Measurements from ENCODE around the gene ISG20L2.

Gene ISG20L2

DNA sequence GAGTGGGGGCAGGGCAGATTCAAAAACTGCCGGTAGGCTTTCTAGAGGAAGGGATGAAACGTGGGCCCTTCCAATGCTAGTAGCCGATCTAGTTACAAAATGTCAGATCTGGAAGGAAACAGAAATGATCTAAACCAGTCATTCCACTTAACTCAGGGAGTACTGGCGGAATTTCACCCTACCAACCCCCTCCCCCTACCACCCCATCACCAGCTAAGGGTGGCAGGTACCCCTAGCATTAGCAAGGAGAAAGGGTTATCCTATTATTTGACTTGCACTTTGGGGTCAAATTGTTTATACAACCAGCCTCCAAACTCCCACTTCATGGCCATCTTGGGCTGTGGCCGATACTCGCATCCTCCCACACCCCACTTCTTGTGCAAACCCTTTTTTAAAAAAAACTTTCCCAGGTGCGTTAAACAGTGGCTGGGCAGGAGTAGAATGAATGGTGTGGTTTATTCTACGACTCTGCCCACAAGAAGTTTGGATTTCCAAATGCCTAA lies 13.0 kb upstream of the ISG20L2 start:
- TF ChIP-seq EZH2phosphoT487 (IDR thresholded peaks at IDR 0.05; ENCODE audit: low read length) (no peak), EZH2 (optimal IDR thresholded peaks at IDR 0.05; ENCODE audit: low read depth, low read length) (no peak)
- TF ChIP-seq, protein P1, sequence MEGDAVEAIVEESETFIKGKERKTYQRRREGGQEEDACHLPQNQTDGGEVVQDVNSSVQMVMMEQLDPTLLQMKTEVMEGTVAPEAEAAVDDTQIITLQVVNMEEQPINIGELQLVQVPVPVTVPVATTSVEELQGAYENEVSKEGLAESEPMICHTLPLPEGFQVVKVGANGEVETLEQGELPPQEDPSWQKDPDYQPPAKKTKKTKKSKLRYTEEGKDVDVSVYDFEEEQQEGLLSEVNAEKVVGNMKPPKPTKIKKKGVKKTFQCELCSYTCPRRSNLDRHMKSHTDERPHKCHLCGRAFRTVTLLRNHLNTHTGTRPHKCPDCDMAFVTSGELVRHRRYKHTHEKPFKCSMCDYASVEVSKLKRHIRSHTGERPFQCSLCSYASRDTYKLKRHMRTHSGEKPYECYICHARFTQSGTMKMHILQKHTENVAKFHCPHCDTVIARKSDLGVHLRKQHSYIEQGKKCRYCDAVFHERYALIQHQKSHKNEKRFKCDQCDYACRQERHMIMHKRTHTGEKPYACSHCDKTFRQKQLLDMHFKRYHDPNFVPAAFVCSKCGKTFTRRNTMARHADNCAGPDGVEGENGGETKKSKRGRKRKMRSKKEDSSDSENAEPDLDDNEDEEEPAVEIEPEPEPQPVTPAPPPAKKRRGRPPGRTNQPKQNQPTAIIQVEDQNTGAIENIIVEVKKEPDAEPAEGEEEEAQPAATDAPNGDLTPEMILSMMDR (IDR thresholded peaks at IDR 0.05; ENCODE audit: low read length): no peak
- peaks cover 29% of the 10 kb centered on the region for H3K4me1 ChIP-seq (ENCODE audit: low read length)
- H3F3A ChIP-seq (ENCODE audit: insufficient read depth, low read length): peaks cover 56% of the 10 kb centered on the region
- H3K27me3 ChIP-seq (replicated peaks; ENCODE audit: insufficient read depth, low read length): no peaks in the 10 kb centered on the region
- H3K27ac ChIP-seq (ENCODE audit: low read length): peak overlapping the region; percentile 57
- H3K4me2 ChIP-seq (ENCODE audit: low read depth, low read length): peak overlapping the region; percentile 67
- peak overlapping the region; percentile 19; the same call in 1 of the 2 replicates for H3K9ac ChIP-seq (ENCODE audit: low read length)
- H3K4me3 ChIP-seq (ENCODE audit: low read length): peak overlapping the region; percentile 51
- no peaks in the 10 kb centered on the region for H3K36me3 ChIP-seq (replicated peaks; ENCODE audit: insufficient read depth, low read length)
- no peaks in the 10 kb centered on the region for H3K9me3 ChIP-seq (replicated peaks; ENCODE audit: insufficient read depth, low read length)
- peak; percentile 44 for DNase-seq
- 0 out of 2 replicates have a peak overlapping the region, but pooled peaks have one; percentile 5 for H2AFZ ChIP-seq (ENCODE audit: low read length)
- peaks cover 53% of the 10 kb centered on the region for H3K79me2 ChIP-seq (ENCODE audit: low read length)
- no peaks in the 10 kb centered on the region for H3K9me2 ChIP-seq (replicated peaks; ENCODE audit: insufficient read depth, low read length)
- H4K20me1 ChIP-seq (ENCODE audit: insufficient read depth, low read length): no peaks in the 10 kb centered on the region

DNA sequence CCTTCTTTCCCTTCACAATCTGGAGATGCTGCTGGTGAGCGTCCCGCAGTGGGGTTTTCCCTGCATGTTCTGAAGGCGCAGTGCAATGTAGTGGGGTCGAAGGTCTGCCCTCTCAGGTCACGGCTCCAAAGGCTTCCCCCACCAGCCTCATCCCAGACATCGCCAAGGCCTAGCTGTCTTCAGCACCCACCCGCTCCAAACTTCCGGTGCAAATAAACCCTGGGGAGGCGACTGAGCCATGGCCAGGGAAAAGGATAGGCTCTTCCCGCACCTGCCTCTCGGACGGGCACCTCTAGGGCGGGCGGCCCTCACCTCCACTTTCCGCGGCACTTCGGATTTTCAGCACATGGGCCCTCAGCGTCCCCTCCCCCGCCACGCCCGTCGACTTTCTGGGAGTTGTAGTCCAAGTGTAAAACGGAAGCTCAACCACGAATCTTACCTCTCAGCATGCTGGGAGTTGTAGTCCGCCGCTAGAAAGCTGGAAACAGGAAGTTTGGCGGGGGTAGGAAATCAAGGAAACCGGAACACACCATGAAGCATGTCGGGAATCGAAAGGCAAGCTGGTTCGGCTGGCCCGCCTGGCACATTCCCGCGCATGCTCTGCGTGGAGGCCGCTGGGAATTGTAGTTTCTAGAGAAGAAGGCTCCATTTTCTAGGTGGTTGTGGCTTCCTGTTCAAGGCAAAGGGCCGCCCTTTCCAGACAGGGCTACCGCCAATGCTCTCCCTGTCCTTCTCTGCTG lies 12.3 kb upstream of the ISG20L2 start, which contains the start of gene MRPL24:
MRPL24 (minus strand) TSS at position 348 of the 740 bp plus-strand sequence. CDS start 2,384 bp downstream, outside the sequence.
- no peaks in the 10 kb centered on the region for H3K36me3 ChIP-seq (replicated peaks; ENCODE audit: insufficient read depth, low read length)
- peak; percentile 100 for DNase-seq

DNA sequence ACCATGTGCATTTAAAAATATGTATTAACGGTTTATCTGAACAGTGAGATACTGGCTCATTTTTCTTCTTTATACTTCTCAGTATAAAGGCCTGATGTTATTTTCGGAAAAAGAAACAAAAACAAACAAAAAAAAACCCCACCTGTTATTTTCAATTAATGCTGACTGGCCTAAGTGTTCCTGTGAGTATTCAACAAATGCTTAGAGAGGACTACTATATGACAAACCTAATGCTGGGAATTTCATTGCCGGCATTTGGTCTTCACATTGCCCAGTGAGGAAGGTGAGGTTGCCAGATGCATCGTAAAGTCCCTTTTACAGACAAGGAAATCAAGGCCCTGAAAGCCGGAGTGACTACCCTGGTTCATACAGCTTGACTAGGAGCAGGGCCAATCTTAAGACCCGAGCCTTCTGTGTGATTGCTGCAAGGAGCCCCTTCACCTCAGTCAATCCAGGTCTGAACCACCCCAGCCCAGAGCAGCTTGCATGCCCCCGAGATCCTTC lies 11.7 kb upstream of the ISG20L2 start:
- TF ChIP-seq EZH2 (optimal IDR thresholded peaks at IDR 0.05; ENCODE audit: low read depth, low read length): no peak
- no peak for TF ChIP-seq EZH2phosphoT487 (IDR thresholded peaks at IDR 0.05; ENCODE audit: low read length)
- TF ChIP-seq, protein P1 (IDR thresholded peaks at IDR 0.05; ENCODE audit: low read length): no peak
- Histone ChIP-seq H2AFZ (ENCODE audit: low read length) (peak overlapping the region; percentile 47), H3K79me2 (ENCODE audit: low read length) (peaks cover 41% of the 10 kb centered on the region), H3K4me2 (ENCODE audit: low read depth, low read length) (peak overlapping the region; percentile 65), H3K27ac (ENCODE audit: low read length) (peak overlapping the region; percentile 81), H3K9me2 (replicated peaks; ENCODE audit: insufficient read depth, low read length) (no peaks in the 10 kb centered on the region), H3K4me1 (ENCODE audit: low read length) (peaks cover 22% of the 10 kb centered on the region), H3K36me3 (replicated peaks; ENCODE audit: insufficient read depth, low read length) (no peaks in the 10 kb centered on the region), H3F3A (ENCODE audit: insufficient read depth, low read length) (peaks cover 53% of the 10 kb centered on the region), H3K4me3 (ENCODE audit: low read length) (peak overlapping the region; percentile 80), H4K20me1 (ENCODE audit: insufficient read depth, low read length) (no peaks in the 10 kb centered on the region), H3K9me3 (replicated peaks; ENCODE audit: insufficient read depth, low read length) (no peaks in the 10 kb centered on the region), H3K27me3 (replicated peaks; ENCODE audit: insufficient read depth, low read length) (no peaks in the 10 kb centered on the region), H3K9ac (ENCODE audit: low read length) (peak overlapping the region; percentile 78)
- peak; percentile 68 for DNase-seq

More for the DNA sequence above, 12.3 kb upstream of the ISG20L2 start, which contains the start of gene MRPL24:
- Histone ChIP-seq H3K9me2 (replicated peaks; ENCODE audit: insufficient read depth, low read length) (no peaks in the 10 kb centered on the region), H3K4me3 (ENCODE audit: low read length) (peak within 1 kb of the TSS; percentile 80), H3K4me2 (ENCODE audit: low read depth, low read length) (peak within 1 kb of the TSS; percentile 67), H3K9ac (ENCODE audit: low read length) (peak within 1 kb of the TSS; percentile 78), H3K27me3 (replicated peaks; ENCODE audit: insufficient read depth, low read length) (no peaks in the 10 kb centered on the region), H3K9me3 (replicated peaks; ENCODE audit: insufficient read depth, low read length) (no peaks in the 10 kb centered on the region), H3K27ac (ENCODE audit: low read length) (peak within 1 kb of the TSS; percentile 81), H4K20me1 (ENCODE audit: insufficient read depth, low read length) (no peaks in the 10 kb centered on the region), H3K4me1 (ENCODE audit: low read length) (peaks cover 23% of the 10 kb centered on the region), H2AFZ (ENCODE audit: low read length) (peak within 1 kb of the TSS; percentile 47), H3K79me2 (ENCODE audit: low read length) (peaks cover 47% of the 10 kb centered on the region), H3F3A (ENCODE audit: insufficient read depth, low read length) (peaks cover 56% of the 10 kb centered on the region)
- TF ChIP-seq EZH2phosphoT487 (IDR thresholded peaks at IDR 0.05; ENCODE audit: low read length) (no peak), EZH2 (optimal IDR thresholded peaks at IDR 0.05; ENCODE audit: low read depth, low read length) (no peak)
- TF ChIP-seq, protein P1 (IDR thresholded peaks at IDR 0.05; ENCODE audit: low read length): no peak

Data from MM.1S (cell line).